GM21528 (cell line): Measurements from ENCODE around the gene PRKCA.
"Not testable (repeated sequence)": the region's sequence is repeated elsewhere in the genome, so short reads cannot be mapped to it uniquely, and the experiment has no call there.

Source experiments
- ATAC-seq: cut with Tn5 transposase; IDR thresholded peaks from one replicate; pipeline ENCODE4 v1.9.1; 2021; ENCODE audit warnings: mild to moderate bottlenecking, moderate library complexity; ENCODE audit not compliant: unreplicated experiment, low FRiP score

The PRKCA gene

DNA sequence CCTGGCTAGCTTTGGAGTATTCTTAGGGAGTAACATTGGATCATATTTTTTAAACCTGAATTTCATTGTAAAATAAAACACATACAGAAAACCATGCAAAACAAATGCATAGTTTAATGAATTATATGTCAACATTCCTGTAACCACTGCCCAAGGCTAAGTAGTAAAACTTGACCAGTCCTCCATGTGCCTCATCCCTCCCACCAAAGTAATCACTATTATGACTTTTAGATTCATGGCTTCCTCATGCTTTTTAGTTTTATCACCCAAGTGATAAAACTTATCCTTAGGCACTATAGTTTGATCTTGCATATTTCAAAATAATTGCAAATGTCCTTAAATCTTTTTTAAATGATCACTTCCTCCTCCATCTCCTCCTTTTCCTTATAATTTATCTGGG, 20.4 kb downstream of the PRKCA start:
- no peak for ATAC-seq

DNA sequence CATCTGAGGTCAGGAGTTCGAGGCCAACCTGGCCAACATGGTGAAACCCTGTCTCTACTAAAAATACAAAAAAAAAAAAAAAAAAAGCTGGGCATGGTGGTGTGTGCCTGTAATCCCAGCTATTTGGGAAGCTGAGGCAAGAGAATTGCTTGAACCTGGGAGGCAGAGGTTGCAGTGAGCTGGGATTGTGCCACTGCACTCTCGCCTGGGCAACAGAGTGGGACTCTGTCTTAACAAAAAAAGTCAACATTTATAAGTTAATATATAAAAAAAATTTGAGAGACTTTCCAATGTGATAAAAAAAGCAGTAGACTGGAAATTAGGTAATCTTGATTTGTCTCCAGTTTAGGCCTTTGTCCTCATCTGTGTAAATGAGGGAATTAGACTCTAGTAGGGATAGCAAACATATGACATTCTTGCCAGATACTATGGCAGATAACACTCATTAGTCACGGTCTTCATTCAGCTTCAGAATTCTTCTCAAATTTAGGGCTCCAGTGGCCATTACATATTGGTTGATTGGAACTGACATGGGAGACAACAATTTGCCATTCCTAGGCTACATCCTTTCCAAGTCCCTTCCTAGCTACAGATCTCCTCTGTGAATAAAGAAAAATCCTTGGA, 22.1 kb downstream of the PRKCA start:
- ATAC-seq = not testable (repeated sequence)

DNA sequence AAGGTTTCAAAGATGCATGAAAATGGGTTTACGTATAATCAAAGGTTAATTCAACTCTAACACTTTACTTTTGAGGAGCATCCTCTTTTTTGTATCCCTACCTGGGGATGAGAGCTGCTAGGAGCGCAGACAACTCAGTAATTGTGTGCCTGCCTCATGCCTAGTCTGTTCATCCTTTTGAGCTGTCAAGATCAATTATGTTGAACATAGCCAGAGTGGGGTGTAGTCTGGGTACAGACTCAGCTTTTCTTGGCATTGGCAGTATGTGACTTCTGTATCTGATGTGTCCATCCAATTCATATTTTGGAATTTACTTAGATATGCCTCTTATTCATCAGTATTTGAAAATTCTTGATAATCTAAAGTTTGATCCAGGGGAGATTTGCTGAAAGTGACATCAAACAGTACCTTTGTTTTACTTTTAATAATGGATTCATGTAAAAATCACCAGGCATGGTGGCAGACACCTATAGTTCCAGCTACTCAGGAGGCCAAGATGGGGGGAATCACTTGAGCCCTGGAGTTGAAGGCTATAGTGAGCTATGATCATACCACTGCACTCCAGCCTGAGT, 24.1 kb downstream of the PRKCA start:
- ATAC-seq = no peak

DNA sequence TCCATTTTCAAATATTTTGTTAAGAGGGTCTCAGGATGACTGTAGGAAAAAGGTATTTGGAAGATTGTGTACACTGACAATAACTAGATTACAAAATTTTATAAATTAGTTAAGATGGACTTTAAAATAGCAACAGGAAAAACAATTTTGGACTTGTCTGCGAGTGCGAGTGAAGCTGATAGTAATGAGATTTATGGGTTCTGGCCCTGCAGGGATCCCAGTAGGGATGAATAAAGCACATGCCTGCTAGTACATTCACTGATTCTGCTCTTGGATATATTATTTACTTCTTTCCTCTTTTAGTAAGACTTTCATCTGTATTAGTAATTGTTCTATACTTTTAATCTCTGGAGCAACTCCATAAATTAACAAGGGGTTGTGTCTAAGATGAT, 28.2 kb downstream of the PRKCA start:
- ATAC-seq = no peak

DNA sequence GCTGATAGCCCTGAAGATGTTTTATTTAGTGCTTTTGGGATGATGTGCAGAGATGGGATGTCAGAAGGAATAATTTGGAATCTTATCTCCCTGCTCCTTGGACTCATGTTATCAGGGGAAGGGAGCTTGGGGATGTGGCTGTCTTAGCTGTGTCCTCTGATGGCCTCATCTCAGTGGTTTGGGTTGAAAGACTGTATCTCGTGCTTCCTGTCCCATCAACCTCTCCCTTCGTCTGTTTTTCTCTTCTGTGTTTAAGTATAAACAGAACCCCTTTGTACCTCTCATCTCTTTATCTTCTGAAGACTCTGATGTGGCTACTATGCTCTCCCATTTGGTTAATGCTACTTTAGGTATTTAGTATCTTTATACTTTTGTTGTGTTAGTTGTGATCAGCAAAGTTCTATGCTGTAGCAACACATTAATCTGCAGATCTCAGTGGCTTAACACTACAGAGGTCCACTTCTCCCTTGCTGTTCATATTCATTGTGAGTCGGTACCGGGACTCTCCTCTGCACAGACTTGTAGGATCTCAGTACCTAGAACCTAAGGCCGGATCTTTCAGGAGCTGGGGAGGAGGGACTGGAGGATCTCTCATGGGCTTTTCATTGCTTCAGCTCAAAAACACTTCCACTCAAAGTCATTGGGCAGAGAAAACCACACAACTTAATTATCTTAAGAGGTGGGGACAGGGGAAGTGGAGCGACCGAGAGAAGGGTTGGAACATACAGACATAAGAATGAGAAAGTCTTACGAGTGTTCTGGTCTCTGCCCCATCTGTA, 28.8 kb downstream of the PRKCA start:
- no peak for ATAC-seq

DNA sequence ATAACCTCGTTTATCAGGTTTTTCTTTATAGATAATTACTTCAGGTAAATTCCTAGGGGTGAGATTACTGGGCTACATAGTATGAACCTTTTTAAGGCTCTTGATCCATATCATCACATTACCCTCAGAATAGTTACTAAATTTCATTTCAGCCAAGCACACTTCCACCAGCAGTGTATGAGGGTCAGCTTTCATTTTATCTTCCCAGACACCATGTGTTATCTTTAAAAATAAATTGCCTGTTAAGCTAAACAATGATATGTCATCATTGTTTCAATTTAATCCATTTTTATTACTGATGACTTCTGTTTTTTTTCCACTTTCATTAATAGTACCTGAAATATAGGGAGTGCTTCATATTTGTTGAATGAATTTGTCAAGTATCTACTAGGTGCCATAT, 33.4 kb downstream of the PRKCA start:
- no peak for ATAC-seq

DNA sequence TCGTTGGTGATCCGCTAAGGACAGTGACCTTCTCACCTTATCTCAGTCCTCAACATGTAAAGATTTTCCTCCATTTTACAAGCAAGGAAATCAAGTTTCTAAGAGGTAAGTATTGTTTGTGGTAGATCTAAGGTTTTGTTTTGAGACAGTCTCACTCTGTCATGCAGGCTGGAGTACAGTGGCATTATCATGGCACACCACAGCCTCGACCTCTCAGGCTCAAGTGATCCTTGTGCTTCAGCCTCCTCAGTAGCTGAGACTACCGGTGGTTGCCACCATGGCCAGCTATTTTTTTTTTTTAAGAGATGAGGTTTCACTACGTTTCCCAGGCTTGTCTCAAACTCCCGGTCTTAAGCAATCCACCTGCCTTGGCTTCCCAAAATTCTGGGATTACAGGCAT, 34.9 kb downstream of the PRKCA start:
- ATAC-seq = no peak

DNA sequence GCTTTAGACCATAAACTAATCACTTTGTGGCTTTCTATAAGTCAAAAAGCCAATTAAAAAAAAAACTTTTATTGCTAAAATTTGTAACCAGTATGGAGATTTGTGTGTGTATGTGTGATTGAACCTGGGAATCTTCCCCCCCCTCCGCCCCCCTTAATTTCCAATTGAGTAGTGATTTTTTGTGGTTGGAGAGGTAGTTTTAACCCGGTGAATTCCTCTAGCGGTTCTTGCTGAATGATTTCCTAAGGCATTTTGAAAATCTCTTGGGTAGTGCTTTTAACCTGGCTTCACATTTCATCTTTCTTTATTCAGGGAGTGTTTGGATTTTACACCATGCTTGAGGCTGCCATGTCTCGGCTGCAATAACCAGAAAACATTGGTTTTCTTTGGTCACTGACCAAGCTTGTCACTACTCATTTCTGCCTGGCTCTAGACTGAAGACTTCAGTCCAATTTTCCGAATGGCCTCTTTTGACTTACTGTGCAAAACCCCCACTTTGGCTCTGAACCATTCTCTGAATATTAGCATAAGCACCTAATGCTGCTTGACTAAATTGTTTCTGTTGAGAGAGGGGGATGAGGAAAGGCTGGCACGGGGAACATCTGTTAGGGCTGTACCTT, 35.6 kb downstream of the PRKCA start:
- no peak for ATAC-seq

DNA sequence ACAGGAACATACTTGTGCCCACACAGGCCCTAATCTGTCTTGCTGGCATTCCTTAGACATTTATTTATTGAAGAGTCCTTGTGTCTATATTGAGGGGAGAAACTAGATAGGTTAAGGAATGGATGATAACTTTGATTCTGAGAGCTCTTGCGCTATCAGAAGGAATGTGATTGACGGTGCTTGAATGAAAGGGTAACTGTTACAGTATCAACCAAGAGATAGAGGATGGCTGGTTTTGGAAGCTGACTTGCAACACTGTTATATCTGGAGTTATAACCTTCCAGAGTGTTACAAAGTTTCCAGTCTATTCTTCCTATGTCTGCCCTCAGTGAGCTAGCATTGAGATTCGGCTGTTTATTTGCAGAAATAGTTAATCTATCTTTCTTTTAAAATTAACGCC, 36.5 kb downstream of the PRKCA start:
- no peak for ATAC-seq

DNA sequence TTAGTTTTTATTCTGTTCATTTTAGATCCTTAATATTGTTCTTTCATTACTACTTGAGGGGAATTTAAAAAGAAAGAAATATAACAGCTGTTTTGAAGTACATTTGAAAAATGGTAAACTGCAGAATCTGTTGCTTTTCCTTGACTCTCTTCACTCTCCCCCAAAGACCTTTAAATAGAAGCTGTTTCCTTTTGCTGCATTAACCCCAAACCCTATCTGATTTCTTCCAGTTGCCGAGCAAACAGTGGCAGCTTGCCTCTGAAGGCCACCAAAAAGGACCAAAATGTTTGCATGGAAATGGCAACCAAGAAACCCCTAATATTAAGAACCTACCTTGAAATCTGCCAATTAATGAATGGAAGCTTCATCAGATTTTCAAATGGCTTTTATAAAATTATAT, 37.1 kb downstream of the PRKCA start:
- ATAC-seq = no peak

DNA sequence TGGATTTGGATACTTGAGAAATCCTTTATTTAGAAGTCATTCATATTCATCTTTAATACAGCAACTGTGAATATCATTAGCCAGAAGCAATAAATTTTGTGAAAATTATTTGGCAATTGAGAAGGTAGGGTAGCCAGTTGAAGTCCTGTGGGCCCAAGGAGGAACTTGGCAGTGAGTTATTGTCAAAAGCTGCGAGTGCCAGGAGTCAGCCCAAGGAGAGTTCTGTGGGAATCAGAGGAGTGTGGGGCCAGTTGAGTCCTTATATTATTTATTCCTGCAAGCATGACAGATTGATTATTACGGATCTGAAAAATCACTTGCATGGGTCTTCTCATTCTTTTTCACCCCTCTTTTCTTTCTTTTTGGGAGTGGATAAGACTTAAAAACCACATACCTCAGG, 38.3 kb downstream of the PRKCA start:
- no peak for ATAC-seq

DNA sequence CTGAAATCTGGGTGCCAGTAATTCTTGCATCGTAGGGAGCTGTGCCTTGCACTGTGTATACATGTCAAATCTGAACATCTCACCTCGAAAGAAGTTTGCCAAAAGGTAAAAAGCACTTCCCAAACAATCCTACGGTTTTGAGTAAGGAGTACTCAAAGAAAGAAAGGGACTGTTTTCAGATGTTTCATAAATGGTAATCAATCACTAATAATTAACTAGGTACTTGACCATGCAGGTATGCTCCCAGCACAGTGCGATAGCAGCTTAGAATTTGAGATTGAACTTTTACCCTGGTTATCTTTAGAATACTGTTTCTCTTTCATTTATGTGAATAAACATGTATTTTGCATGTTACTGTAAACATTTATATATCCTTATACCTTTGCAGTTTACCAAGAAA, 39.0 kb downstream of the PRKCA start:
- no peak for ATAC-seq

DNA sequence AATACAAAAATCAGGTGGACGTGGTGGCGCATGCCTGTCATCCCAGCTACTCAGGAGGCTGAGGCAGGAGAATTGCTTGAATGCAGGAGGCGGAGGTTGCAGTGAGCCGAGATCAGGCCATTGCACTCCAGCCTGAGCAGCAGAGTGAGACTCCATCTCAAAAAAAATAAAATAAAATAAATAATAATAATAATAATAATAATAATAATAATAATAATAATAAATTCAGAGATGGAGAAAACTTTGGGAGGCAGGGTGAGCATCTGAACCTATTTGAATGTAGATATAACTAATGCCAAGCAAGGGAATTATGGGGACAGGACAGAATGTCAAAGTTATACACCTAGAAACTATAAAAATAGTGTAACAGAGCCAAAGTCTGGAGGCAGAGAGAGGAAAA, 39.9 kb downstream of the PRKCA start:
- ATAC-seq = not testable (repeated sequence)

DNA sequence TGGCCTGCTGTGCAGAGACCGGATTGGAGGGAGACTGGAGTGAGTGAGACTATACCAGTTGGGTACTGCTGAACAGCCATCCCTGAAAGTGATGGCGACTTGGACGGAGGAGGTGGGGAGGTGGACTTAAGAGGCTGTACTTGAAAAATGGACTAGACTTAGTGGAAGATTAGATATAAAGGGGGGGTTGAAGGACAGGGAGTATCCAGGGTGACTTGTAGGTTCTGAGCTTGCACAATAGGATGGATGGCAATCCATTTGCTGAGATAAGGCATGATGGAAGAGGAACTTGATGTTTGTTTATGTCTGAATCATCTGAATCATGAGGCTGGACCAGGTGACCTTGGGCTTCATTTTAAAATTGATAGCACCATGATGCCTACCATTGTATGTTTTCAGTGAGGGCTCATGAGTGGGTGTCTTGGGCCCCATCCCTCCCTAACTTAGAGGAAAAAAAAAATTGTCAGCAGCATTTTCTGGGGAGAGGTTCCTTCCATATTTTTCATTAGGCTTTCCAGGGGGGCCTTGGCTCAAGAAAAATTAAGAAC, 41.2 kb downstream of the PRKCA start:
- no peak for ATAC-seq

DNA sequence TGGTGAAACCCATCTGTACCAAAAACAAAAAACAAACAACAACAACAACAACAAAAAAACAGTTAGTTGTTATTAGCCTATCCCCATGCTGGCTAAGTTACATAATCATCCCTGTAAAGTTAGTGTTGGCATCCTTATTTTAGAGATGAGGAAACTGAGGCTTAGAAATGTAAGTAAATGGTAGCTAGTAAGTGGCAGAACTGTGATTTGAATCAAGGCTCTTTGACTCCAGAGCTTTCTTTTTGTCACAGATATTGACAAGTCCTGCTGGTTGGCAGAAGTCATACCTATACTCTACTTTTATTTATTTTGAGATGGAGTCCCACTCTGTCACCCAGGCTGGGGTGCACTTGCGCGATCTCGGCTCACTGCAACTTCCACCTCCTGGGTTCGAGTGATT, 42.1 kb downstream of the PRKCA start:
- ATAC-seq = no peak

DNA sequence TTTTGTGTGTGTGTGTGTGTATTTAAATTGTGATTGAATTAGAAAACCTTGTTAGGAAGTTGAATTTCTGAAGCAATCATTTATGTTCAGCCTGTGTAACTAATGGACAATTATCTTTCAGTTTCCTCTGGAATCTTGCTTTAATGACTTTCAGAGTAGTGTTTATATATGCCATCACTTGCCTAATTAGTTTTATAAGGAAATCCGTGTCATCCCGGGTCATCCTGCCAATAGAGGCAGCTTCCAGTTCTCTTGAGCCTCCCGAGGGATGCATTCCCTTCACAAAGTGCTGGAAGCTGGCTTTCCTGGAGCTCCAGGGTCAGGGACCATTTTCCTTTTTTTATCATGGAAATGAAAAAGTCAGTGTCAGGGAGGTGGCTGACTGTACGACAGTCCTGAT, 42.9 kb downstream of the PRKCA start:
- no peak for ATAC-seq

DNA sequence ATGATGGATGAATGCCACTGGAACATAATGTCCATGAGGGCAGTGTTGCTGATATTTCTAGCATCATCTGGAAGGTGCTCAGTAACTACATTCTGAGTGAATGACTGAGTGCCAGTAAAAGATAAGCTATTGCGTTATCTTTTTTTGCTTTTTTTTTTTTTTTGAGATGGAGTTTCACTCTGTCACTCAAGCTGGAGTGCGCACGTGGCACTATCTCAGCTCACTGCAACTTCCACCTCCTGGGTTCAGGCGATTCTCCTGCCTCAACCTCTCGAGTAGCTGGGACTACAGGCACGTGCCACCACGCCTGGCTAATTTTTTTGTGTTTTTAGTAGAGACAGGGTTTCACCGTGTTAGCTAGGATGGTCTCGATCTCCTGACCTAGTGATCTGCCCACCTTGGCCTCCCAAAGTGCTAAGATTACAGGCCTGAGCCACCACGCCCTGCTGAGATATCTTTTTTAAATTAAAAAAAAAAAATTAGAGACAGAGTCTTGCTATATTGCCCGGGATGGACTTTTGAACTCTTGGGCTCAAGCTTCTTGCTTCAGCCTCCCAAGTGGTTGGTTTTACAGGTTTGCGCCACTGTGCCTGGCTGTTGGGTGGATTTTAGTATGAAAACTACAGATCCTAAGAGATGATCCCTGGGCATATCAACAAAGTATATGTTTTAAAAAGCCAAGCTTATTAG, 43.7 kb downstream of the PRKCA start:
- not testable (repeated sequence) for ATAC-seq

DNA sequence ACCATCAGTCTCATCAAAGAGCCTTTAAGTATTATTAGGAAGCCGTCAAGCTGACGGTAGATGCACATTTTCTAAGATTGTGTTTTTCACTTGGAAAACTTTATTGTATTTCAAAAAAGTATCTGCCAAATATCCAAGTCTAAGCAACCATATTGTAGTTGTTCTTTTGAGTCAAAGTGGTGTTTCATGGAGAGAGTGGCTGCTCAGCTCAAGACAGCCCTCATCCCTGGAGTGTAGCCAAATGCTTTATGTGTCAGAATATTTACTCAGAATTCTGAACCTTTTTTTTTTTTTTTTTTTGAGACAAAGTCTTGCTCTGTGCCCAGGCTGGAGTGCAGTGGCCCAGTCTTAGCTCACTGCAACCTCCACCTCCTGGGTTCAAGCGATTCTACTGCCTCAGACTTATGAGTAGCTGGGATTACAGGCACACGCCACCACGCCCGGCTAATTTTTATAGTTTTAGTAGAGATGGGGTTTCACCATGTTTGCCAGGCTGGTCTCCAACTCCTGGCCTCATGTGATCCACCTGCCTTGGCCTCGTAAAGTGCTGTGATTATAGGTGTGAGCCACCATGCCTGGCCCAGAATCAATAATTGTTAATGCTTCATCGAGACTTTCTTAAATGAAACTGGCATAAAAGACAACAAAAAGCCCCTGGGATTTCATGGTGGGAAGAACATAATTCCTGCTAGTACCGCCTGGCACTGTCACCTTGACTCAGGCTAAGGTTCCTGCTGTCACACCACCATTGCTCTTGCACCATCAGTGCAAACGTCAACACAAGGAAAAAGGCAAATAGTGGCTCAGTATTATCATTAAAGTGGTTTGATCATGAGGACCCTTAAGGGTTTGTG, 45.5 kb downstream of the PRKCA start:
- no peak for ATAC-seq

DNA sequence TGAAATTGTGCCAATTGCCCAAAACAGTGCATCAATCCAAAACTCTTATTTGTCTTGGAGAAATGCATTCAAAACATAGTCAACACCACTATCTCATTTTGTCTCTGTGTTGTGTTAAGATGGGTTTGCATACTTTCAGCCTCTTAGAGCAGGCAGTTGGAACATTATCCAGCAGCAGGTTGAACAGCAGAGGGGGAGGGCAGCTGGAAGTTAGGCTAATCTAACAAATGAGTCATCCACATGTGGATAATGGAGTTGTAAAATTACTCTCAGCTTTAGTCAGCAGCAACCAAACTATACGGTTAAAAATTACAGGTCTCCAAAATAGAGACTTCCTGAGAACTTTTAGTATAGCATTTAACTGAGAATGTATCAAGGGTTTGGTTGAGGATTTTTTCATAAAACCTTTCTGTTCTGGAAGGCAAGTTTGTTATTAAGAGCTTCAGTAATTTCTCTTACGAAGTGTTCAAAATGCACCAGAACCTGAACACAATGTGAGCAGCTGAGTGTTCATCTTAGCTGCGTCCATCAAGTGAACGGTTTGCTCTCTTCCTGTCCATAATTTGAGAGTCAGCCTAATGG, 46.3 kb downstream of the PRKCA start:
- no peak for ATAC-seq
